ENCODE data around the gene GALNT7. TPM values are rescaled to one million over a fixed set of nuclear protein-coding genes. Genes with fewer than 3 reads are reported as not detected.

GALNT7 gene
- polyA plus RNA-seq, 1 of the 3 experiments (the other 2 are of a cell fraction), result 14.8 TPM

GRCh38 chr4:173199553-173199952 lies 30.9 kb downstream of the GALNT7 start:
- H3K79me2 ChIP-seq (ENCODE audit: insufficient read depth), result no peaks in the 10 kb centered on the region; the same call in 1 of the 2 replicates
- CTCF ChIA-PET, result no interaction called here

GRCh38 chr4:173200103-173200884 lies 31.7 kb downstream of the GALNT7 start:
- H3K79me2 ChIP-seq (ENCODE audit: insufficient read depth), result no peaks in the 10 kb centered on the region; the same call in 1 of the 2 replicates
- ChIA-PET POLR2A (no interaction called here), CTCF (no interaction called here)
- H3K36me3 ChIP-seq (replicated peaks in 1 of 2; ENCODE audit: control insufficient read depth in 1 of 2, insufficient read depth in 2 of 2, low read length in 1 of 2), result peaks cover 2 to 7% of the 10 kb centered on the region in 2 experiments
- no peak for DNase-seq
- no peaks in the 10 kb centered on the region for H3K9me3 ChIP-seq
- no peaks in the 10 kb centered on the region for H3K27me3 ChIP-seq (ENCODE audit: insufficient read depth)
- no peaks in the 10 kb centered on the region for H3F3A ChIP-seq (replicated peaks; ENCODE audit: insufficient read depth)
- H3K4me1 ChIP-seq (ENCODE audit: control insufficient read depth in 1 of 2, insufficient read depth in 2 of 2, low read depth in 1 of 2, low read length in 1 of 2), result no peaks in the 10 kb centered on the region; a peak in 1 of 4 replicates
- H3K4me2 ChIP-seq, result no peak overlapping the region
- no peak overlapping the region for H3K9ac ChIP-seq
- no peak overlapping the region for H3K27ac ChIP-seq (ENCODE audit: low read depth in 2 of 2, low read length in 1 of 2)
- no peak overlapping the region for H2AFZ ChIP-seq (ENCODE audit: low read depth)
- no peaks in the 10 kb centered on the region for H3K9me2 ChIP-seq
- TF ChIP-seq TEAD4 (IDR thresholded peaks at IDR 0.05; ENCODE audit: borderline replicate concordance, insufficient read depth), result no peak
- TF ChIP-seq FOXJ3 (CRISPR knock-in tag; IDR thresholded peaks at IDR 0.05), result no peak
- TF ChIP-seq USF1 (IDR thresholded peaks at IDR 0.05; ENCODE audit: borderline replicate concordance, low read depth), result no peak
- TF ChIP-seq CTCF (IDR thresholded peaks at IDR 0.05), result no peak
- TF ChIP-seq EP300 (IDR thresholded peaks at IDR 0.05; ENCODE audit: borderline replicate concordance in 1 of 2, low read depth in 1 of 2, low read length in 1 of 2), result no peak
- TF ChIP-seq TCF12 (IDR thresholded peaks at IDR 0.05), result no peak
- no peak for TF ChIP-seq REST (IDR thresholded peaks at IDR 0.05; ENCODE audit: low read depth, low read length)
- no peak for TF ChIP-seq MAX (IDR thresholded peaks at IDR 0.05; ENCODE audit: low read depth)
- no peak for TF ChIP-seq FOXM1 (IDR thresholded peaks at IDR 0.05; ENCODE audit: low read depth)
- no peak for TF ChIP-seq POLR2AphosphoS5 (IDR thresholded peaks at IDR 0.05; ENCODE audit: low read depth, low read length)
- no peak for TF ChIP-seq SMC3 (IDR thresholded peaks at IDR 0.05; ENCODE audit: low read depth, low read length)
- TF ChIP-seq IRF3 (IDR thresholded peaks at IDR 0.05; ENCODE audit: low read depth, low read length), result no peak
- TF ChIP-seq RFX5 (IDR thresholded peaks at IDR 0.05; ENCODE audit: low read length), result no peak
- TF ChIP-seq EZH2phosphoT487 (IDR thresholded peaks at IDR 0.05; ENCODE audit: borderline replicate concordance, low read depth), result no peak
- no peak for TF ChIP-seq USF2 (IDR thresholded peaks at IDR 0.05; ENCODE audit: borderline replicate concordance, low read depth, low read length)
- no peak for TF ChIP-seq MXI1 (IDR thresholded peaks at IDR 0.05; ENCODE audit: low read depth, low read length)
- 91% methylated on average over 4 of the region's 4 CpGs for WGBS (ENCODE audit: low lambda C conversion rate)
- no peaks in the 10 kb centered on the region for H4K20me1 ChIP-seq (ENCODE audit: insufficient read depth)
- no peak overlapping the region for H3K4me3 ChIP-seq (ENCODE audit: low read depth in 2 of 2, low read length in 1 of 2)

More at GRCh38 chr4:173199553-173199952, 30.9 kb downstream of the GALNT7 start:
- DNase-seq, result no peak
- peaks cover 2 to 5% of the 10 kb centered on the region in 2 experiments for H3K36me3 ChIP-seq (replicated peaks in 1 of 2; ENCODE audit: control insufficient read depth in 1 of 2, insufficient read depth in 2 of 2, low read length in 1 of 2)
- H3K9ac ChIP-seq, result no peak overlapping the region
- H3K27ac ChIP-seq (ENCODE audit: low read depth in 2 of 2, low read length in 1 of 2), result no peak overlapping the region
- WGBS (ENCODE audit: low lambda C conversion rate), result 98% methylated on average over 4 of the region's 4 CpGs
- H2AFZ ChIP-seq (ENCODE audit: low read depth), result no peak overlapping the region
- no peaks in the 10 kb centered on the region for H3F3A ChIP-seq (replicated peaks; ENCODE audit: insufficient read depth)
- H3K27me3 ChIP-seq (ENCODE audit: insufficient read depth), result no peaks in the 10 kb centered on the region
- H3K4me3 ChIP-seq (ENCODE audit: low read depth in 2 of 2, low read length in 1 of 2), result no peak overlapping the region
- no peaks in the 10 kb centered on the region; a peak in 1 of 4 replicates for H3K4me1 ChIP-seq (ENCODE audit: control insufficient read depth in 1 of 2, insufficient read depth in 2 of 2, low read depth in 1 of 2, low read length in 1 of 2)
- no peaks in the 10 kb centered on the region for H3K9me3 ChIP-seq
- H4K20me1 ChIP-seq (ENCODE audit: insufficient read depth), result no peaks in the 10 kb centered on the region
- TF ChIP-seq TEAD4 (IDR thresholded peaks at IDR 0.05; ENCODE audit: borderline replicate concordance, insufficient read depth) (no peak), GATA2 (CRISPR knock-in tag; IDR thresholded peaks at IDR 0.05) (no peak)
- H3K4me2 ChIP-seq, result no peak overlapping the region
- no peaks in the 10 kb centered on the region for H3K9me2 ChIP-seq
- POLR2A ChIA-PET, result no interaction called here
